H9 (cell line): ENCODE results near the gene MSI2. TPM values are rescaled to one million over a fixed set of nuclear protein-coding genes. Genes with fewer than 3 reads are reported as not detected.

Source experiments
- DNase-seq: peaks from one replicate; pipeline ENCODE4 v3.0.0-alpha.2; 2017
- H2AFZ ChIP-seq: one replicate; pipeline ENCODE4 v1.6.1; 2013; ENCODE audit warnings: mild to moderate bottlenecking, low read length, control low read depth, moderate library complexity
- H2AK5ac ChIP-seq: 2 replicates; pipeline ENCODE4 v1.6.1; 2013; ENCODE audit warnings: low read length, control low read depth, mixed read lengths; ENCODE audit not compliant: insufficient read length
- H2BK120ac ChIP-seq: one replicate; pipeline ENCODE4 v1.6.1; 2013; ENCODE audit warnings: low read depth, mild to moderate bottlenecking, low read length, control low read depth, inconsistent platforms; ENCODE audit not compliant: poor library complexity, severe bottlenecking
- H2BK12ac ChIP-seq: 2 replicates; pipeline ENCODE4 v1.6.1; 2013; ENCODE audit warnings: low read length, control low read depth, mixed read lengths, low read depth; ENCODE audit not compliant: insufficient read length
- H2BK15ac ChIP-seq: 2 replicates; pipeline ENCODE4 v1.6.1; 2013; ENCODE audit warnings: low read depth, low read length, control low read depth
- H2BK20ac ChIP-seq: one replicate; pipeline ENCODE4 v1.6.1; 2013; ENCODE audit warnings: low read depth, mild to moderate bottlenecking, low read length, control low read depth, inconsistent platforms; ENCODE audit not compliant: poor library complexity, severe bottlenecking
- H2BK5ac ChIP-seq: 2 replicates; pipeline ENCODE4 v1.6.1; 2013; ENCODE audit warnings: low read length, control low read depth, mixed read lengths; ENCODE audit not compliant: insufficient read length
- H3K14ac ChIP-seq: 2 replicates; pipeline ENCODE4 v1.6.1; 2013; ENCODE audit warnings: low read length, control low read depth; ENCODE audit not compliant: insufficient read depth
- H3K18ac ChIP-seq: 2 replicates; pipeline ENCODE4 v1.6.1; 2013; ENCODE audit warnings: low read depth, mild to moderate bottlenecking, mixed read lengths, low read length, control low read depth; ENCODE audit not compliant: insufficient read length
- H3K23ac ChIP-seq: 2 replicates; pipeline ENCODE4 v1.6.1; 2013; ENCODE audit warnings: low read length, control low read depth, mixed read lengths, low read depth; ENCODE audit not compliant: insufficient read length
- H3K23me2 ChIP-seq: 2 replicates; pipeline ENCODE4 v1.6.1; 2013; ENCODE audit warnings: low read depth, mild to moderate bottlenecking, mixed read lengths, low read length, control low read depth; ENCODE audit not compliant: insufficient read length, poor library complexity, severe bottlenecking
- H3K27ac ChIP-seq: 2 replicates; pipeline ENCODE4 v1.5.1; 2013; ENCODE audit warnings: low read length, control low read depth, mixed read lengths, low read depth; ENCODE audit not compliant: insufficient read length
- H3K27me3 ChIP-seq: 2 replicates; pipeline ENCODE4 v1.6.1; 2013; ENCODE audit warnings: low read length, control low read depth, inconsistent platforms; ENCODE audit not compliant: insufficient read depth
- H3K4ac ChIP-seq: 2 replicates; pipeline ENCODE4 v1.6.1; 2013; ENCODE audit warnings: low read depth, mild to moderate bottlenecking, control low read depth, inconsistent platforms, low read length, moderate library complexity
- H3K4me1 ChIP-seq: 2 replicates; pipeline ENCODE4 v1.6.1; 2013; ENCODE audit warnings: low read length, control low read depth, inconsistent platforms; ENCODE audit not compliant: insufficient read depth
- H3K4me2 ChIP-seq: 2 replicates; pipeline ENCODE4 v1.6.1; 2013; ENCODE audit warnings: low read length, control low read depth, mixed read lengths; ENCODE audit not compliant: insufficient read length, insufficient read depth
- H3K56ac ChIP-seq: 2 replicates; pipeline ENCODE4 v1.6.1; 2013; ENCODE audit warnings: low read depth, mild to moderate bottlenecking, mixed read lengths, low read length, control low read depth; ENCODE audit not compliant: insufficient read length
- H3K79me1 ChIP-seq: 2 replicates; pipeline ENCODE4 v1.6.1; 2013; ENCODE audit warnings: low read depth, mild to moderate bottlenecking, moderate library complexity, low read length, control low read depth, inconsistent platforms; ENCODE audit not compliant: insufficient read depth, poor library complexity, severe bottlenecking
- H3K79me2 ChIP-seq: 2 replicates; pipeline ENCODE4 v1.6.1; 2013; ENCODE audit warnings: low read length, control low read depth, inconsistent platforms; ENCODE audit not compliant: insufficient read depth
- H3K9ac ChIP-seq: 2 replicates; pipeline ENCODE4 v1.6.1; 2013; ENCODE audit warnings: low read length, control low read depth, mixed read lengths; ENCODE audit not compliant: insufficient read length; ENCODE audit errors: extremely low read depth
- H3K9me3 ChIP-seq: one replicate; pipeline ENCODE4 v1.6.1; 2013; ENCODE audit warnings: low read depth, low read length, inconsistent platforms; ENCODE audit not compliant: control insufficient read depth
- H3T11ph ChIP-seq: one replicate; pipeline ENCODE4 v1.6.1; 2013; ENCODE audit warnings: mild to moderate bottlenecking, low read length, control low read depth, inconsistent platforms
- H4K20me1 ChIP-seq: one replicate; pipeline ENCODE4 v1.6.1; 2013; ENCODE audit not compliant: control insufficient read depth, insufficient read length, insufficient read depth
- H4K5ac ChIP-seq: 2 replicates; pipeline ENCODE4 v1.6.1; 2013; ENCODE audit warnings: low read depth, mild to moderate bottlenecking, mixed read lengths, low read length, control low read depth; ENCODE audit not compliant: insufficient read length
- H4K8ac ChIP-seq: replicated peaks from 2 replicates; pipeline ENCODE4 v1.6.1; 2013; ENCODE audit warnings: low read length, control low read depth, mixed read lengths, low read depth; ENCODE audit not compliant: insufficient read length
- H4K91ac ChIP-seq: 2 replicates; pipeline ENCODE4 v1.6.1; 2013; ENCODE audit warnings: low read depth, mild to moderate bottlenecking, moderate library complexity, mixed read lengths, low read length, control low read depth; ENCODE audit not compliant: insufficient read length
- H3K27ac Mint-ChIP-seq, 3 experiments: 2 replicates in 2 of 3; 3 replicates in 1 of 3; pipeline ENCODE4 v1.8.0; 2020 to 2021; ENCODE audit warnings: mixed read lengths in 3 of 3, mild to moderate bottlenecking in 1 of 3, moderate library complexity in 1 of 3
- H3K27me3 Mint-ChIP-seq: 2 replicates; pipeline ENCODE4 v1.8.0; 2021; ENCODE audit warnings: low read depth, mild to moderate bottlenecking, moderate library complexity, mixed read lengths
- H3K36me3 Mint-ChIP-seq, 3 experiments: 2 replicates in 2 of 3; 3 replicates in 1 of 3; pipeline ENCODE4 v1.8.0; 2020 to 2021; ENCODE audit warnings: low read depth in 3 of 3, mixed read lengths in 3 of 3; ENCODE audit not compliant: insufficient read depth in 1 of 3
- H3K4me1 Mint-ChIP-seq, 2 experiments: 2 replicates each; pipeline ENCODE4 v1.8.0; 2020; ENCODE audit warnings: mixed read lengths in 2 of 2
- H3K4me3 Mint-ChIP-seq, 2 experiments: 2 replicates in 1 of 2; 3 replicates in 1 of 2; pipeline ENCODE4 v1.8.0; 2020 to 2021; ENCODE audit warnings: mild to moderate bottlenecking in 2 of 2, mixed read lengths in 2 of 2, moderate library complexity in 1 of 2
- H3K9me3 Mint-ChIP-seq, 2 experiments: 2 replicates in 1 of 2; 3 replicates in 1 of 2; pipeline ENCODE4 v1.8.0; 2020; ENCODE audit warnings: mild to moderate bottlenecking in 2 of 2, mixed read lengths in 2 of 2, moderate library complexity in 1 of 2
- CTCF ChIP-seq: fragments of 200-600 bp; sonication (generic); conservative IDR thresholded peaks from 3 replicates; pipeline ENCODE4 v1.8.0; 2021; ENCODE audit warnings: antibody characterized with exemption, mild to moderate bottlenecking
- whole genome bisulfite sequencing: extraction: QIAGEN DNeasy Blood & Tissue Kit; methylation state at CpG from one replicate; pipeline ENCODE4 v1.1.7; 2013; ENCODE audit warnings: missing lambda C conversion rate, low lambda C conversion rate, mixed read lengths; ENCODE audit not compliant: insufficient read length; ENCODE audit errors: extremely low coverage; 5-methylcytosine and 5-hydroxymethylcytosine counted together
- total RNA-seq: library from RNA; stranded (reverse); gene quantifications from 2 replicates; pipeline ENCODE4 v1.2.1, GENCODE V29; 2021

The MSI2 gene
- total RNA-seq, 1 experiment from 2014 or later = 98.5 TPM

GRCh38 chr17:57264776-57265175 lies 8.5 kb downstream of the MSI2 start:
- Histone ChIP-seq H3K9me3 (no peaks in the 10 kb centered on the region), H3K23ac (no peak overlapping the region), H3K79me2 (no peaks in the 10 kb centered on the region), H2AK5ac (no peak overlapping the region), H3K4ac (no peak overlapping the region), H3K9ac (no peak overlapping the region), H4K5ac (no peak overlapping the region), H2BK15ac (no peak overlapping the region), H4K91ac (no peak overlapping the region), H2AFZ (no peak overlapping the region), H2BK5ac (no peak overlapping the region), H3T11ph (no peak overlapping the region), H3K79me1 (no peaks in the 10 kb centered on the region), H3K14ac (no peak overlapping the region), H2BK20ac (no peak overlapping the region), H3K27me3 (no peaks in the 10 kb centered on the region), H3K4me2 (no peak overlapping the region), H4K8ac (no peak overlapping the region), H3K4me1 (peaks cover 4% of the 10 kb centered on the region), H3K27ac (no peak overlapping the region), H3K56ac (no peak overlapping the region), H3K23me2 (peaks cover 6% of the 10 kb centered on the region), H2BK12ac (no peak overlapping the region), H2BK120ac (no peak overlapping the region), H4K20me1 (peaks cover 3% of the 10 kb centered on the region), H3K18ac (no peak overlapping the region)
- no peak for TF ChIP-seq CTCF
- Mint-ChIP-seq H3K36me3 (peaks cover 61 to 90% (median 86%) of the 10 kb centered on the region in 3 experiments; a peak in 6 of 7 replicates), H3K4me1 (peaks cover 38 to 54% of the 10 kb centered on the region in 2 experiments), H3K27me3 (no peaks in the 10 kb centered on the region), H3K9me3 (no peaks in the 10 kb centered on the region), H3K4me3 (no peak overlapping the region), H3K27ac (no peak overlapping the region)
- no peak for DNase-seq
- WGBS = no CpG with 5 or more reads among the region's 7 CpGs
